ENCODE results near the gene CYP2C9. TPM values are rescaled to one million over a fixed set of nuclear protein-coding genes. Genes with fewer than 3 reads are reported as not detected.
"Not testable (repeated sequence)": the region's sequence is repeated elsewhere in the genome, so short reads cannot be mapped to it uniquely, and the experiment has no call there.

Gene CYP2C9
- polyA plus RNA-seq (ENCODE audit: insufficient read length): 4.8 TPM
- long read RNA-seq, donor 1: 0 reads
- long read RNA-seq, donor 2: 0 reads
- long read RNA-seq, donor 3, partial matches to known transcripts: 5 of 5 reads
- long read RNA-seq, donor 3, other reads (novel, unspliced or antisense): 0 of 5 reads
- long read RNA-seq, donor 4: 0 reads
- long read RNA-seq, donor 5: 0 reads
- long read RNA-seq, donor 6: 0 reads
- long read RNA-seq, donor 7: 0 reads
- long read RNA-seq, donor 8: 0 reads

DNA sequence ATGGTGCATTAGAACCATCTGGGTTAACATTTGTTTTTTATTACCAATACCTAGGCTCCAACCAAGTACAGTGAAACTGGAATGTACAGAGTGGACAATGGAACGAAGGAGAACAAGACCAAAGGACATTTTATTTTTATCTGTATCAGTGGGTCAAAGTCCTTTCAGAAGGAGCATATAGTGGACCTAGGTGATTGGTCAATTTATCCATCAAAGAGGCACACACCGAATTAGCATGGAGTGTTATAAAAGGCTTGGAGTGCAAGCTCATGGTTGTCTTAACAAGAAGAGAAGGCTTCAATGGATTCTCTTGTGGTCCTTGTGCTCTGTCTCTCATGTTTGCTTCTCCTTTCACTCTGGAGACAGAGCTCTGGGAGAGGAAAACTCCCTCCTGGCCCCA lies at the start of gene CYP2C9:
TSS of gene CYP2C9 (plus strand) at position 276 of the 400 bp plus-strand sequence. CDS start at position 301, 25 bp downstream.
- DNase-seq: no peak

DNA sequence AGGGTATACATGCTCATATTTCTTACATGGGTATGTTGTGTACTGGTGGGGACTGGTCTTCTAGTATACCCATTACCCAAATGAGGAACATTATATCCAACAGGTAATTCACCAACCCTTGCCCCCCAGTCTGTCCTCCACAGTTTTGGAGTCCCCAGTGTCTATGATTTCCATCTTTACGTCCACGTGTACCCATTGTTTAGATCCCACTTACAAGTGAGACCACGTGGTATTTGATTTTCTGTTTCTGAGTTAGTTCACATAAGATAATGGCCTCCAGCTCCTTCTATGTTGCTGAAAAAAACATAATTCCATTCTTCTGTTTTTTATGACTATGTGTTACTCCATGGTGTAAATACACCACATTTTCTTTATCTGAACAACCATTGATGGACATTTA lies 49.3 kb upstream of the CYP2C9 start:
- DNase-seq: no peak

DNA sequence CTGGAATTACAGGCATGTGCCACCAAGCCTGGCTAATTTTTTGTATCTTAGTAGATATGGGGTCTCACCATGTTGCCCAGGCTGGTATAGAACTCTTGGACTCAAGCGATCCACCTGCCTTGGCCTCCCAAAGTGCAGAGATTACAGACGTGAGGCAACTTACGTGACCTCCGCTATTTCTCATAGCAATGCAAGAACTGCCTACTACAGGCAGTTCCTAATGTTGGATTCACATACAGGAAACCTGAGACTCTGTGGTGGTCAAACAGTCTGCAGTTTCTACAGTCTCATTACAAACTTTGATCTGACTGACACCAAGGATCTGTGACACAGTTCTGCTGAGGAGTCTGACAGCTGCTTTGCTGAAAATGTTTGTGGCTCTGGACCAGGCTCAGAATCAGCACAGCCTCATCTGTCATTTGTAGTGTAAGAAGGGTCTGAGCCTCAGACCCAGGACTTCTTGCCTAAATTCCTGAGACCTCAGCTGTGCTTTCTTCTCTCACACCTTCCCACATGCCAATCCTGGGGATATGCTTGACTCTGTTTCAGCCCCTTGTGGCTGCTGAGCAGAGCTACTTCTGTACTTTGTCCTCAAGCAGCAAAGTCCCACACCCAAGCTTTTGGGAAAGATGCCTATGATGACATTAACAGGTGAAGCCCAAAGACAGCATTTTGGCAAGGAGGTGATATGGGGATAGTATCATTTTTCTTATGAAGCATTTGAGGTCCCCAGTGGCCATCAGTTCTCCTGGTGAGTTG lies 48.0 kb upstream of the CYP2C9 start:
- DNase-seq: no peak

DNA sequence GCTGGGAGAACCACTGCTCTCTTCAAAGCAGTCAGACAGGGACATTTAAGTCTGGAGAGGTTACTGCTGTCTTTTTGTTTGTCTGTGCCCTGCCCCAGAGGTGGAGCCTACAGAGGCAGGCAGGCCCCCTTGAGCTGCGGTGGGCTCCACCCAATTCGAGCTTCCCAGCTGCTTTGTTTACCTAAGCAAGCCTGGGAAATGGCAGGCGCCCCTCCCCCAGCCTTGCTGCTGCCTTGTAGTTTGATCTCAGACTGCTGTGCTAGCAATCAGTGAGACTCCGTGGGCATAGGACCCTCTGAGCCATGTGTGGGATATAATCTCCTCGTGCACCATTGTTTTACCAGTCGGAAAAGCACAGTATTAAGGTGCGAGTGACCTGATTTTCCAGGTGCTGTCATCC lies 40.0 kb upstream of the CYP2C9 start:
- DNase-seq: not testable (repeated sequence)

DNA sequence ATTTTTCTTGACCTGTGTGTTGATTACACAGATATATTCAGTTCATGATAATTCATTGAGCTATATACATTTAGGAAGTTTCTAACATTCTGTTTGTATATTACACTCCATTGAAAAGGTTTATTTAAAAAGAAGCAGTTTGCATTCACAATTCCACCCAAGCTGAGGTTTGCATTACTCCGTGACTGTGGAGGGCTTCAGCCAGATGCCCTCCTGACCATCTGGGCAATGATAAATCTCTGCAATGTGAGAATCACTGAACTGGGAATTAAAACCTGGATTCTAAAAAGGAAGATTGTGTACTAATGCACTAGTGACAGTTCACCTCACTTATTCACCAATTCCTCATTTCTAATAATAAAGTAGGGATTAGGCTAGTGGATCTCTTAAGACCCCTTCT lies 36.4 kb upstream of the CYP2C9 start:
- no peak for DNase-seq

DNA sequence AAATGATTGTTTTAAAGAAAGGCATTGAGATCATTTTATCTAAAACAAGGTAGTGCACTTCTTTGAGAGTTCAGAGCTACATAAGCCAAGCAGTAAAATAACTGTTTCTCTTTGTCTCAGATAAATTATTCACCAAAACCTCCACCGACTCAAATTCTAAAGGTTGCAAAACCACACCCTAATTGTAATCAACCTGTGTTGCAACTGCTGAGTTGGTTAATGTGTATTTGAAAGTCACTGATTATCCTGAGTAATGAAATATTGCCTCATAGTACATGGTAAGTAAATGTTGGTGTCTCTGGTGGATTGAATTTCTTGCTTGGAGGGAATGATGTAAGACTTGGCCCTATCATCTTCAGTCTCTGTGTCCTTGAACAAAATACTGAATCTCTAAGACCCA lies 35.9 kb upstream of the CYP2C9 start:
- peak; percentile 8 for DNase-seq

DNA sequence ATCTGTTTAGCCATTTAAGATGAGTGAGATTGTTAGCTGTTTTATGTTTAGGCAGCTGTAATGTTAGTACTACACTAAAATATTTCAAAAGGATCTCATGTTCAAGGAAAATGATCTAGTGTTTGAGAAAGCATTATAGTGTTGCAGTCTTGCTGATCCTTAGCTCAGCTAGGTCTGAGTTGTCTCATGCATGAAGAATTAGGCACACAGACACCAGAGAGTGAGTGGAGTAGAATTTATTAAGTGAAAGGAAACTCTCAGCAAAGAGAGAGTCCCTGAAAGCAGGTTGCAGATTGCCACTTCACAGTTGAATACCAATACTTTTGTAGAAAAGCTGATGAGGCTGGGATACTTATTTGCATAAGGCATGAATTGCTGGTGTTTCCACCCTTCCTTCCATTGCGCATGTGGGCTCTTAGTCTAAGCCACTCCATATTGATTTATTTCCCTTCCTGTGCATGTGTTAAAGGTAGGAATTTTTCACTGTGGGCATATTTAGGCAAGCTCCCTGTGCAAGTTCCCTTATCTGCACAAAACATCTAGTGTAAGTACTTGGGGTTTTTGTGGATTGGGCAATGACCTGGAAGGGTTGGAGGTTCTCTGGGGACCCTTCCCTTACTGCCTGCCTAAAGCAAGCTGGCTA lies 33.8 kb upstream of the CYP2C9 start:
- DNase-seq: peak; percentile 2

DNA sequence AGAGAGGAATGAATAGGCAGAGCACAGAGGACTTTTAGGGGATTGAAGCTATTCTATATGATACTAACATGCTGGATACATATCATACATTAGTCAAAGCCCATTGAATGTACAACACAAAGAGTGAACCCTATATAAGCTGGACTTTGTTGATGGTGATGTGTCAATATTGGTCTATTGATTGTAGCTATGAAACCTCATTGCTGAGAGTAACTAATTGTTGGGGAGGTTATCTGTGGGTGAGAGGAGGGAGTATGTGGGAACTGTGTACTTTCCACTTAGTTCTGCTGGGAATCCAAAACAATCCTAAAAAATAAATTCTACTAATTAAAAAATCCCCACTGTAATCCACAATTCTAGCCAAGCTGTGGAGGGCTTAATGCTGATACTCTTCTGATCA lies 22.0 kb upstream of the CYP2C9 start:
- DNase-seq: no peak

DNA sequence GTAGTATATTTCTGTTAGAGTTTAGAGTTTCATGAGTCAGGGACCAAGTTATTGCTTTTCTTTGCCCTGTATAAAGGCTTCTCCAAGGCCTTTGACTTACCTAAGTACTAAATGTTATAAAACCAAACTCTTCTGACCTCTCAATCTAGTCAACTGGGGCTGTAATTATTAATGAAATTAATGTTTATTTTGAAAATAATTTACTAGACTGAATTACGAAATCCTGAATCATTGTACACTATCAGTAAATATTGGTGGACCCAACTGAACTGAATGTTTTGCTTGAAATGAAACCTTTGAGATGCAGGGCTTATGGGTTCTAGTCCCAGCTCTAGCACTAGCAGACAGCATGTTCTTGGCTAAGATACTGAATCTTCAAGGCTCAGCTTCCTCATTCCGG lies 1.7 kb upstream of the CYP2C9 start:
- DNase-seq: no peak

DNA sequence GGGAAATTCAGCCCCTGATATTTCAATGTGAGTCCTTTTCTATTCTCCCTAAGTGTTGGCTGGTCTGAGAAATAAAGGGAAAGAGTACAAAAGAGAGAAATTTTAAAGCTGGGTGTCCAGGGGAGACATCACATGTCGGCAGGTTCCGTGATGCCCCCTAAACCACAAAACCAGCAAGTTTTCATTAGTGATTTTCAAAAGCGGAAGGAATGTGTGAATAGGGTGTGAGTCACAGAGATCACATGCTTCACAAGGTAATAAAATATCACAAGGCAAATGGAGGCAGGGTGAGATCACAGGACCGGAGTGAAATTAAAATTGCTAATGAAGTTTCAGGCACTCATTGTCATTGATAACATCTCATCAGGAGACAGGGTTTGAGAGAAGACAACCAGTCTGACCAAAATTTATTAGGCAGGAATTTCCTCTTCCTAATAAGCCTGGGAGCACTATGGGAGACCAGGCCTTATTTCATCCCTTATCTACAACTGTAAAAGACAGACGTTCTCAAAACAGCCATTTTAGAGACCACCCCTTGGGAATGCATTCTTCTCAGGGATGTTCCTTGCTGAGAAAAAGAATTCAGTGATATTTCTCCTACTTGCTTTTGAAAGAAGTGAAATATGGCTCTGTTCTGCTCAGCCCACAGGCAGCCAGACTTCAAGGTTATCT lies 5.1 kb downstream of the CYP2C9 start:
- DNase-seq: not testable (repeated sequence)

DNA sequence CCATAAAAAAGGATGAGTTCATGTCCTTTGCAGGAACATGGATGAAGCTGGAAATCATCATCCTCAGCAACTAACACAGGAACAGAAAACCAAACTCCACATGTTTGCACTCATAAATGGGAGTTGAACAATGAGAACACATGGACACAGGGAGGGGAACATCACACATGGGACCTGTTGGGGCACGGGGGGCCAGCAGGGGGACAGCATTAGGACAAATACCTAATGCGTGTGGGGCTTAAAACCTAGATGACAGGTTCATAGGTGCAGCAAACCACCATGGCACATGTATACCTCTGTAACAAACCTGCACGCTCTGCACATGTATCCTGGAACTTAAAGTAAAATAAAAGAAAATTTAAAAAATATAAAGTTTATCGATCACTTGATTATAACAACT lies 7.7 kb downstream of the CYP2C9 start:
- not testable (repeated sequence) for DNase-seq

DNA sequence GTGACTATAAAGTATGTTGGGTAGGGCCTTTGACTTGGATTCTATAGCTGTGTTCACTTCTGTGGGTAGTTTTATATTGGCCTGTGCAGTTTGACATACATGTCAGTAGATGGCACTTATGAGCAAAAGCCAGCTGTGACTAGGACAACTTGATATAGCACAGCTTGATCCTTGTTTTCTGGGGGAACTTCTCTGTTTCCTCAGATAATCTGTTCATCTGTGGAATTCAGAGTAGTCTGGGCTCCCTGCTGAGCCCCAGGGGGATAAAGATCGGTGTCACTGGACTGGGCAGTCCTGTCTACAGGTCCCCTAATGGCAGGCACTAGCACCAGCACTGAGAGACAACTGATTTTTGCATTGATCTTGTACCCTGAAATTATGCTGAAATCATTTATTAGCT lies 25.4 kb downstream of the CYP2C9 start:
- DNase-seq: peak; percentile 45

DNA sequence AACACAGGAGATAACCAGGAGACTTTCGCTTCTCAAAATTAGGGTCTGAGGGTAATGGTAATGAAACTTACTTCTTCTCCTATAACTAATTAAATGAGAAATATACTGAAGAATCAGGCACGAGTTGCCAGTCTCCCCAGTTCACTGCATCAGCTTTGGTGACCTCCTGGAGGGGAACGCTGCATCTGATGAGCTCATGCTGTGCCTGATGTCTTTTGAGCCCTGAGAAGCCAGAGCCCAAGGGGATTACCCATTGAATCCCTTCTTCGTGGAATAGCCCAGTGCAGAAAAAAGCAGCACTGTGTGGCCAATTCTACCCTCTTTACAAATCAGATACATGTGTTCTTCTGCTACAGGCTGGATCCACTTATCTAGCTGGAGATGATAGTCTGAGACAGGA lies 45.1 kb downstream of the CYP2C9 start:
- no peak for DNase-seq

DNA sequence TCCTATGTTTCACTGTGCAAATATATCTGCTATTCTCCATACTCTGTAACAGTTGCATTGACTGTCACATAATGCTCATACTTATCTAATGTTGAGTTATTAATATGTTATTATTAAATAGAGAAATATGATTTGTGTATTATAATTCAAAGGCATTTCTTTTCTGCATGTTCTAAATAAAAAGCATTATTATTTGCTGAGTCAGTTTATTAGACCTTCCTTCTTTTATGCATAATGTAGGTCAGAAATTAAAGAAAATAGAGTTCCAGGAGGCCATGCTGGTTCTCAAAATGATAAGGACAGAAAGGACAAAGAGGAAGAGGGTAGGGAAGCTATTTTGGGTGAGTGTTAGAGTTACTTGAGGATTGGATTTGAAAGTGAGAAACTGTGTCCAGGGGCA lies 50.7 kb downstream of the CYP2C9 start:
- DNase-seq: no peak

DNA sequence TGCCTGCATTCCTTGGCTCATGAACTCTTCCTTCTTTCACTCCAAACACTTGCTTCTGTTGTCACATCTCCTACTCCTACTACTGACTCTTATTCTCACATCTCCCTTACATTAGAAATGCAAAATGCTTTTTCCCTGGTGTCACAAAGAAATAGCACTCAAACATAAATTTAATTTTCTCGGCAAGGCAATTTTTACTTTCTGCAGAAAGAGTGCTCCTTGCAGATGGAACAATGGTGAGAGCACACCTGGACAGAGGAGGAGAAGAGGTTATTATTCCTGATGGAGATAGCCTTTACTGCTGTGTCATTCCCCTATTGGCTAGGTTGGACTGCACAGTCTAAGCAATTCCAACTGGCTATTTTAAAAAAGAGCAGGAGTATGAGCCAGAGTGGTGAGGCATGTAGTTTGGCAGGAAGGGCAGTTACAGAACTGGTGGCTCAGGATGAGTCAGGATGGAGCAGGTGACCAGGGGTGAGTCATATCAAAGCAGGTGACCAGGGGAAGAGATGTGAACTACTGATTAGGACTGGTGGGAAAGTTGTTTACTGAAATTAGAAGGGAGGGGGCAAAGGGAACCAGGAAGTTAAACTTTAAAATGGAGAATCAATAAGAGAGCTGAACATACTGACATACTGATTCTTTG lies 52.9 kb downstream of the CYP2C9 start:
- DNase-seq: no peak

DNA sequence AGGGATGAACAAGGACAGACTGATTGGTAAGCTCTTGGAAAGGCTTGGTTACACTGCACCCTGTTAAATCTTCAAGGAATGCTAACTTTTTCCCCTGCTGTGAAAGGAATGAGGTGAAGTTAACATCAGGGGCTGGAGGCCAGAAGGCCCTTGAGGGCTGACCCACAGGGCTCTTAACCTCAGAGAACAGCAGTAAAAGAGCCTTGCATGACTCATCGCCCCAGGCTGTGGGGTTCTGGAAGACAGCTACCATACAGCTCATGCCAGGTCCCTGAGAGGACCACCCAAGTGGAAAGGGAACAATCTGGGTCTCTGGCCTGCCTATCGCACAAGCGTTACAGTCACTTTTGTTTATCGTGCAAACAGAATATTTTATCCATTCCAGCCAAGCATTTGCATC lies 54.4 kb downstream of the CYP2C9 start:
- no peak for DNase-seq

DNA sequence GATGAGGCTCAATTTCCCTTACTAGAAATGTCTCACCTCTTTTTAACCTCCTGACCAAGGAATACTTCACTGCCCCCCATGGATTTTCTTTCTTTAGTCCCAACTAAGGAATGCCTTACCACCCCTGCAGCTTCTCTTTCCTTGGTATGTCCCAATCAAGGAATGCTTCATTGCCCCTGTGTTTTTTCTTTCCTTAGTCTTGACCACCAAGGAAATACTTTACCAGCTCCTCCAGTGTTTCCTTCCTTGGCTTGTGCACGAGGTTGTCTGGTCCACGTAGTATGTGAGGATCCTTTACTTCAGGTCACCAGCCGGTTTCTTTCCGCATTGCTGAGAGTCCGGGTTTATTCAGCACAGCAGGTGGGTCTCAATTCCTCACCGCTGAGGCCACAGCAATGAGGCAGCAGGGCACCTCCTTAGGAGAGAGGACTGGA lies 59.3 kb downstream of the CYP2C9 start:
- DNase-seq: no peak

DNA sequence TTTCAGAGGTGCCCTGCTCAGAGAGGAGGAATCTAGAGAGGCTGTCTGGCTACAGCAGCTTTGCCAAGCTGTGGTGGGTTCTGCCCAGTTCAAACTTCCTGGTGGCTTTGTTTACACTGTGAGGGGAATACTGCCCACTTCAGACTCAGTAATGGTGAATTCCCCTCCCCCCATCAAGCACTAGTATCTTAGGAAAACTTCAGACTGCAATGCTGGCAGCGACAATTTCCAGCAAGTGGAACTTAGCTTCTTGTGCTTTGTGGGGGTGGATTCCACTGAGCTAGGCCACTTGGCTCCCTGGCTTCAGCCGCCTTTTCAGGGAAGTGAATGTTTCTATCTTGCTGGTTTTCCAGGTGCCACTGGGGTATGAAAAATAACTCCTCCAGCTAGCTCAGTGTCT lies 88.0 kb downstream of the CYP2C9 start:
- DNase-seq: no peak

DNA sequence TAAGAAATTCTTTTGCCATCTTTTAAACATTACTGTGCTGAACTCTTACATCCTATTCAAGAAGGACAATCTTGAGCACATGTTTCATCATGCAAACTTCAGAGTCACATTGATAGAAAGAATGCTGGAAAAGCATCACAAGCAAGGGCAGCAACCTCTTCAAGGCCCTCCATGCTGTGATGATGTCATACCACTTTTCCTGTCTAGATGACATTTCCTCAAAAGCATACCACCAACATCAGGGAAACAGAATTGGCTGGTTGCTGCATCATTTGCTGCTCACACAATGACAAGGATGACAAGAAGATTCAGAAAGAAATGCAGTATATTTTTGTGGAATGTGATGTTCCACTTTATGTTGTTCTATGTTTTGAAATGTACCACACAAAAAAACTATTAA lies 93.2 kb downstream of the CYP2C9 start:
- DNase-seq: no peak

DNA sequence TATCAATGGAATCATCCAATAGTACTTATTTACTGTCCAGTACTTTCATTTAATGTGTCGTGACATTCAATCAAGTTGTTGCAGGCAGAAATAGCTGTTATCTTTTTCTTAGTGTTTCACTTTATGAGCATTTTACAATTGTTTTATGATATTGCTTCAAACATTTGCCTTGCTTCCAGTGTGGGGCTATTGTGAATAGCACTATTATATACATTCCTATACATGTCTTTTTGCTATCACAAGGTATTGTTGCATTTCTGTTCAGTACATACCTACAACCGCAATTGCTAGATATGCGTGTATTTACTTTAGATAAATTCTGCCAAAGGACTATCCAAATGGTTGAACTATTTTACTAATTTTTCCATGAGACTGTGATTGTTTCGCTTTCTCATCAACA lies 95.9 kb downstream of the CYP2C9 start:
- no peak for DNase-seq

DNA sequence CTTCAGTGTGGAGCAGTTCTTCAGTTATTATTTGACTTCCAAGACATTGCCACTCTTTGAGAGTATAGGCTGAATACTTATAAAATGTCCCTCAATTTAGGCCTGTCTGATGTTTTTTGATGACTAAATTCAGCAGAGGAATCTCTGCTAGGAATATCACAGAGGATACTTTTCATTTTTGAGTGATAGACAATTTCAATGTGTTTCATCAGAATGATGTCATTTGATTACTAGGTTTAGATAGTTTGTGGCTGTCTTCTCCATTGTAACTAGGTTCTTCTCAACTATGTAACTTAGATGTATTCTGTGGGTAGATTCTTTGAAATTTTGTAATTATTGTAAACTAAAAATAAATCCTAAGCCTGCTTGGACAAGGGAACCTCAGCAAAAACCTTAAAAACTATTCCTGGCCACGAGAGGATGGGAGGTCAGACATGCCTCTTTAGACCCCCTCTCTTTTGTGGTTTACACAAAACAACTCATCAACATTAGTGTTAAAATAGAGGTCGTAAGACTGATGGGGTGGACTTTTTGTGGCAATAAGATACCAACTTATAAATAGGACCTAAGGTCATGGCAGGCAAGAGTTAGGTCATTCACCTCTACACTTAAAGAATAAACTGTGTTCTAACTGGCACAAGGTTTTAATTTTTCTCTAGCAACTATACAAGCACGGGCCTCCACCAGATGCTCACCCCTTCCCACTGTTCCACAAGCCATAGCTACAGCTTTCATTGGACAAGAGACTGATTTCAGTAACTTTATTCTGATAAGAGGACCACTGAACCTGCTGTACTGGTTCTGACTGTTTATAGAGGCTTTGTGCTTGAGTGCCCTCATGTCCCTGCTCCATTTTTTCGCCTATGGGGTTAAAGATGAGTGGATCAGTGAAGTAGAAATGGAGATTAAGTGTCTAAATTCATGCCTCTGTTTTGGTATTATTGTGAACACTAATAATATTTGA lies 97.2 kb downstream of the CYP2C9 start:
- peak; percentile 2 for DNase-seq
